Measurements from ENCODE around the gene ALG5. TPM values are rescaled to one million over a fixed set of nuclear protein-coding genes. Genes with fewer than 3 reads are reported as not detected.

The ALG5 gene
- total RNA-seq, 2 experiments from 2014 or later = 46.4 to 46.9 TPM

DNA sequence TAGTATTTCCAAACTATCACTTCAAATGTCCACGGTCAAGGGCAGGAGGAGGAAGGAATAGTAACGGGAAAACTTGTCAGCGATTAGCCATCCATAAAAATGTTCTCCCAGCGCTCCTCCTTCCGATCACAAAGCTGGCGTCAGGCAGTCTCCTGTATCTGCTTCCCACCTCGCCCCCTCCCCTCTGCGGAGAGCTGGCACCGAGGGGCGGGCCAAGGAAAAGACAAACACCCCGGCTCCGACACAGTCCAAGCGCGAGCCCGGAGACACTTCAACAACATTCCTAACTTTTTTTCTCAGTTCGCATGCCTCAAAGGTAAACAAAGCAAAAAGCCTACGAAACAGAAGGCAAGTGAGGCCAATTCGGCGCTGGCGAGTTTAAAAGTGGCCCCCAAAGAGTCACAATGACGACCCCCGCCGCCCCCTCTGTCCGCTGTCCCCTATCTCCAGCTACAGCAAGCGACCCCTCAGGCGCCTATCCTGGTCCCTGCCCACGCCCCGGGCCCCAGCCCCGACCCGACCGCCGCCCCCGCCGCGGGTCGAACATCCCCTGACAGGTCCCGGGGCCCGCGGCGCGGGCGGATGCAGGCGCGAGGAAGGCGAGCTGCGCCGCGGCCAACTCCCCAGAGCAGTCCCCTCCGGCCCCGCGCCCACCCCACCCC lies 79.8 kb downstream of the ALG5 start:
- ChIA-PET CTCF (no interaction called here), POLR2A (no interaction called here)

DNA sequence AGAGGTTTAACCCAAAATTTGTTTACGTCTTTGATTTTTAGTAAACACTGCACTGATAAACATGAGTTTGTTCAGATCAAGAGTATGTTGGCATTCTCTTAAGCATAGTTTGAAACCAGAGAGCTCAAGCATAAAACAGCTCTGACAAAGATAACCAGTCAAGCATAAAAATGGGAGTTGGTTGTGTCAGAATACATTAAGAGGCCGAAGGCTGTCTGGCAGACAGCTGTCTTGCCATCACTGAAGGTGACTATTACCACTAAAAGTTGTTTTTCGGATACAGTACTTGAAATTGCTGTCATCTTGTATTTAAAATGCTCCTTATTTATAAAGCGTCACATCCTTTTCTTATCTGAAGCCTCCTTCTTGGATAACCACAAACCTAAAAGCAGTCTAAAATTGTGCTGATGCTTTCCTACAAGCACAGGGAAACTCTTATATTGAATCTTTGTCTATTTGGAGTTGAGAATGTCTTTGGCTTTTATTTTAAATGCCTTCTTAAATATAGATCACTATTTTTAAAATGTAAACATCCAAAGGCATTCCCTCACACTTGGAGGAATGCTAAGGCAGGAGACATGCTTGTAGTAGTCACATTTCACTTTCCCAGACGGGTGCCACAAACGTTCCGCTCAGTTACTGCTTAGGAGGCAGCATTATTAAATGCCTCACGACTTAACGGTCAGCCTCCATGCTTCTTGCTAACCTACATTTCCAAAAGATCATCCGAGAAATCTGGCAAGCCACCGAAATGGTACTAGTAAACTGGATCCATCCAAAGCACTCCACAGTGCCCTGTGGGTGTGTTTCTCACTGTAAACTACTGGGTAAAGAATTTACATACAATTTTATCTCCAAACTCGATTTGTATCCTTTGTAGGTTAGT lies 80.7 kb downstream of the ALG5 start:
- POLR2A ChIA-PET = no interaction called here
- CTCF ChIA-PET = no interaction called here

DNA sequence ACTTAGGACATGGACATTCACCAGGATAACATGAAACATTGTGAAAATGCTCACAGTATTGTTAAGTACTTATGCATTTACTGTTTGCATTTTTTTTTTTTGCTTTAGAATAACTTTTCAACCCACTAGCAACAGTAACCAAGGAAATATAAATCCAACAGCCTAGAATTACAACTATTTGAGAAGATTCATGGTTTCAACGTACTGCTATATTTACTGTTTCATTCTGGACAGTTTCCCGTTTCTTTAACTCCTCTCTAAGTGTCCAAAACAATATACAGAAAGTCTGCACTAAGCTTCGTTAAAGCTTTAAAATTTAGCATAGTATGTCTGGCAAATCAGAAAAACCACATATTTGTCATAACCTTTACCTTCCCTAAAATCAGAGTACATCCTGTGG lies 81.8 kb downstream of the ALG5 start:
- POLR2A ChIA-PET = no interaction called here
- CTCF ChIA-PET = no interaction called here

DNA sequence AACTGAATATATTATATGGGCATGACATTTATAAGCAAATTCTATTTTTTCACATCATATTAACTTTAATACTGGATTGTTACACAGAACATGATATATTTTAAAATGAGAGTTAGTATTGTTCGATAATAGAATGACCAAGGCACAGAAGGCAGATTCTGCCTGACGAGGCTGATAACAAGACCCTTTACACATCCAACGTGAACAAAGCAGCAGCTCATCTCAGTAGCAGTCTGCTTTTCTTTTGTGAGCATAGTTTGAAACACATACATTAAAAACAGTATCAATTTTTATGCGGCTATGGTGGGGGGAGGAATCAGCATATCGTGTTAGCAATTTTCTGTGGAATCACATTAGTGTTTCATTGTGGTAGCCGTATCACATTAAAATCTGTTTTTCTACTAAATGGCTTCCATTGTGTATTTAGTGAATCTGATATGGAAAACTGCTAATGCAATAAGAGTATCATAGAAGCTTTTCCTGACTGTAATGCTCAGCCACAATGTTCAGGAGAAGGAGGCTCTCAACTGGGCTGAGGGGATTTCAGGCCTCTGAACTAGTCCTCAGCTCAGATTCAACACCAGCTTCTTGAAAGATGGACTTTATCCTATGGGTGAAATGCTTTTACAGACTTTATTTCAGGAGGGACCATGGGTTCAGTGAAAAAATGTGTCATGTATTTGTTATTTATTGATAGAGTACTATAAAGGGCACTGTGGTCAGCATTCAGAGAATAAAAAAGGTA lies 83.1 kb downstream of the ALG5 start:
- CTCF ChIA-PET = interaction anchor here (0.6 kb wide), 1 partner anchor 34 kb away, joined by 9 read pairs; no protein-coding TSS in a partner anchor
- POLR2A ChIA-PET = interaction anchor here (0.6 kb wide), 2 partner anchors 9 to 12 kb away, joined by 3 to 12 read pairs; no protein-coding TSS in a partner anchor

DNA sequence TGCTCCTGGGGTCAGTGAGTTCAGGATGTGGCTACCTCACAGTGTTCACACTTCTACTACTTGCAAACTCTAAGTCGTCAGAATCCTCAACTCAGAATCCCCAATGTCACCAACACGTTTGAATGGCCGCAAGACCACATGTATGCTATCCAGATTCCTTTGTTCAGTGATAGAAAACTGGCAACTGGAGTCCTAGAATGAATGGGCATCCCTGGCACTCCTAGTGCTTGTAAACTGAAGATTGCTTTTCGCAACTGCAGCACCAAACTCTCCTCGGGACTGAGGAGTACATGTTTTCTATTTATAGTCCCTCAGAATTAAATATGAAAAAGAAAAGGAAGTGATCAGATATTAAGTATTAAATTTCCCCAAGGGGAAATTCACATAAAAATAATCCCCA lies 84.0 kb downstream of the ALG5 start:
- POLR2A ChIA-PET = no interaction called here
- CTCF ChIA-PET = no interaction called here

DNA sequence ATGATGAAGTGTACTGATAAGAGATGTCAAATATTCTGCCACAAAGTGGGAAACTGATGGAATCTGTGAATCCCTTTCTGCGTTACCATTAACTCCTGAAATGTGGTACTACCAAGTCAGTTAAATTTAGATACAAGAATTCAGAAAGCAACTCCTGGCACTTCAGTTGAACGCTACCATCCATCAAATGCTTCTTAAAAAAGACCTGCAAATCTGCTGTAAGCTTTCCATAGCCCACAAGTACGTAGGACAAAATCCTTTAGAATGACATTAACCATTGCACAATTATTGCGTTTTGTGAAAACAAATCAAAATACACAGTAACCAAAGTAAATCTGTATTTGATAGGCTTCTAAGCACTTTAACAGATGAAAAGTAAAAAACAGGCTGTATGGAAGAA lies 84.5 kb downstream of the ALG5 start:
- ChIA-PET POLR2A (no interaction called here), CTCF (no interaction called here)

DNA sequence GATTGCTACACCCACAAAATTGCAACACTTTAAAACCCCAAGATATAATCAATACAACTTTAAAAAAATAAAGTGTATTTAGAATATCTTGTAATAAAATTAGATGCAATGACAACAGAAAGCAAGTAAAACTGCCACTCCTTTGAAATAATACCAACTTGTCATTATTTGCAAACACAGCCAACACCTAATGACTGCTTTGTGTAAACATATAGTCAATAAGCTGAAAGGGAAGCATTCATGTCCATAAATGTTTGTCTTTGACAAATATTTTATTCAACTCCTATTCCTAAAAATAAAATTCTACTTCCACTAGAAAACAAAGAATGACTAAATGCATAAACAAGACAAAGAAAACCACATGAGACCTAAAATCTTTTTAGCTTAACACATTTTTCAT lies 85.7 kb downstream of the ALG5 start:
- ChIA-PET CTCF (no interaction called here), POLR2A (no interaction called here)

DNA sequence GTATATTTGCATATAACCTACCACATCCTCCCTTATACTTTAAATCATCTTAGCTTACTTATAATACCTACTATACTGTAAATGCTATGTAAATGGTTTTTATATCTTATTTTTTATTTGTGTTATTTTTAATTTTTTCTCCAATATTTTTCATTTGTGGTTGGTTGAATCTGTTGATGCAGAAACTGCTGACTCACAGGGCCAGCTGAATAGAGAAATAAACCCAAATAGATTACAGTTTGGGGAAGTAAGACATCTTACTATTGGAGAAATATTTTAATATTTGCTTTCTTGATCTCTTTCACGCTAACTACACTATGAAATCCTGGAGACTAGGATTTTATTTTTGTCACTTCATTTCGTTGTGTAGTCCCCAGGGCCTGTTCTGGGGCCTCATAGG lies 86.2 kb downstream of the ALG5 start:
- ChIA-PET POLR2A (no interaction called here), CTCF (no interaction called here)

DNA sequence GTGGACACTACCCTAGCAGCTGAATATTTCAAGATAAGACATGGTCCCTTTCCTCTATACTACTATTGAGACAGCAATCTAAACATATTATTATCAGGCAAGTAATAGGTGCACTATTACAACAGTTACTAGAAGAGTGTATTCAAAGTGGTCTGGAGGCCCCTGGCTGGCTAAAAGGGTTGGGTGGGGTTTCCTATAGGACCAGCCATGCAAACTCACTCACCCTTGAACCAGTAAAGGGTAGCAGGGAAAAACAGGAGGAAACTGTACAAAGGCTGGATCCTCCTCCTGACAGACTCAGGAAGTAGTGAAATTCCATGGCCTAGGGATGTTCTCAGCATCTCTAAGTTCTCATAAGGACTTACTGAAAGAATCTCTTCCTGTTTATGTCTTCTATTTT lies 86.8 kb downstream of the ALG5 start:
- ChIA-PET POLR2A (no interaction called here), CTCF (no interaction called here)

DNA sequence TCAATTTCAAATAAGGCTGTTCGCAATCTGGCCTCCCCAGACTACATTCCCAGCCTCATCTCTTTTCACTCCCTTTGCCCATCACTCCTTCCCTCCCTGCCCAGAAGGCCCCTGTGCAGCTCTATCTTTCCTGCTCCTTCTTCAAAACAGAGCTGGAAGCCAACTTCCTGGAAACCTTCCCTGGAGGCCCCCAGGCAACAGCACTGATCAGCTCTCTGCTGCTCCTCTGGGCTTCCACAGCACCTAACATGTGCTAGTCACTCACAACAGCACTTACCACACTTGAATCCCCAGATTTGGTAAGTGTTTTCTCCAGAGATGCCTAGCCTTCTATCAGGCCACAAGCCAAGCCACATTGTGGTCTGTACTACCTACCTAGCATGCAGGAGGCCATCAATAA lies 88.6 kb downstream of the ALG5 start:
- ChIA-PET POLR2A (no interaction called here), CTCF (no interaction called here)

DNA sequence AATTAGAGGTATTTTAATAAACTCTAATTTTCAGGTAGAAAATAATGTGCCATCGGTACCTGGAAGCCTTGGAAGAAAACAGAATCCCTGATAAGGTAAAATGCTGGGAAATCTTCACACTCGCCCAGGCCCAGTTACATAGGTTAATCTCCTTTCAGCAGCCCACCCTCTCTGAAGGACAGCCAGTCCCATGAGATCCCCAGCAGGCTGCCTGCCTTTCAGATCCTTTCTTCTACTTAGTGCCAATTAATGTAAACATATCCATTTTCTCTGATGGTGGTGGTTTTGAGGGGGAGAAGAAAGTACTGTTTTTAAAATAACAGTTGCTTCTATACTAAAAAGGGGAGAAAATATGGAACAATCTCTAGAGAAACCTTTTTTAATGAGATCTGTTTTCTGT lies 91.3 kb downstream of the ALG5 start:
- ChIA-PET POLR2A (no interaction called here), CTCF (no interaction called here)

DNA sequence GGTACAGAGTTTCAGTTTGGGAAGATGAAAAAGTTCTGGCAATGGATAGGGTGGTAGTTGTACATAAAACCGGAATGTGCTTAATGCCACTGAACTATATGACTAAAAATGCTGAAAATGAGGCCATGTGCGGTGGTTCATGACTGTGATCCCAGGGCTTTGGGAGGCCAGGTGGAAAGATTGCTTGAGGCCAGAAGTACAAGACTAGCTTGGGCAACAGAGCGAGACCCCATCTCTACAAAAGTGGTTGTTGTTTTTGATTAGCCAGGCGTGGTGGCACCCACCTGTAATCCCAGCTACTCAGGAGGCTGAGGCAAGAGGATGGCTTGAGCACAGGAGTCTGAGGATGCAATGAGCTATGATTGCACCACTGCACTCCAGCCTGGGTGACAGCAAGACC lies 91.9 kb downstream of the ALG5 start:
- ChIA-PET POLR2A (no interaction called here), CTCF (no interaction called here)

DNA sequence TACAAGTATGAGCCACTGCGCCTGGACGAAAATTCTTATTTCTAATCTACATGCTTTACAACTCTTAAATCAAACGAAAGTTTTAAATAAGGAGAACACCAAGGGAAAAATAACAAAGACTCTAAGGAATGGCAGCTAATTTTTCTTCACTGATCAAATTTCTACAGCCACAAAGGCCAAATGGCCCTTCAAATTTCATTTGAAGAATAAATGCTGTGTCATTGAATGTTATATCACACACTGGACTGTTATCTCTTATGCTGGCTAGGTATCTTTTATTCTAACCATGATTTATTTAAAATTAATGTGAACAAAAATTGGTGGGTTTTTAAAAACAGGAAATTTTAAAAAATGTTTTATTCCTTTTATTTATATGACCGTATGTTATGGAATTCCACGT lies 93.2 kb downstream of the ALG5 start:
- POLR2A ChIA-PET = no interaction called here
- CTCF ChIA-PET = no interaction called here

DNA sequence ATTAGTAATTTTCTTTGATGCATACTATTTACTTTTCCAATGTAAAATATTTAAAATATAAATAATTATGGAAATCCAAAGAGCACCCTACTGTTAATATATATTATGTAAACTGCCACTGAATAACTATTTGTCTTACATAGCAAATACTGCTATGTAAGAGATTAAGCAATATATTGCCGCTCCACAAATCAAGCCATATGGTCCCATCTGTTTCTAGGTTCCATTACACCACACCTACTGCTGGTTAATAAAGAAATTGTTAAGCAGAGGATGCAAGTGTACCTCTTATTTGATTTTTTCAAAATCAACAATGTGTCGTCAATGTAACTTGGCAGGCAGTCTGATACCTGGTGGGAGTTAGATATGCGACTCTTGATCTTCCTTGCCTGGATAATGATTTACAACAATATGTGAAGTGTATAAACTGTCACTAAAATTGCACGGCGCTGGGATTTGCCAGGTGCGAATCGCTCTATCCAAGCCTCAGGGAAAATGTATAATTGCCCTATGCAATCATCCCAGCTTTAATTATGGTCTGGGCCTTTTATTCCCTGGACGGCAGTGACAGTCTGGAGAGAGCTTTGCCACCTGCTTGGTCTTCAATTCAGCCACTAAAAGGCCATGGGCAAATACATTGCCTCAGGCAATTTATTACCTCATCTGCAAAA lies 95.1 kb downstream of the ALG5 start:
- ChIA-PET POLR2A (no interaction called here), CTCF (no interaction called here)

Other genes with a start within 250 kb of the ALG5 start
- gene RFXAP, start 180.1 kb downstream of the ALG5 start, total RNA-seq = 10 to 100 TPM; 10.1 to 10.5 TPM
- not detected for gene SMAD9, start 79.1 kb downstream of the ALG5 start, total RNA-seq
- 100 to 1,000 TPM; 167 to 169 TPM for gene EXOSC8, start 1.4 kb upstream of the ALG5 start, total RNA-seq
- gene SUPT20H, start 60.3 kb upstream of the ALG5 start, total RNA-seq = 10 to 100 TPM; 49.1 to 49.8 TPM
- not detected for gene CSNK1A1L, start 106.3 kb upstream of the ALG5 start, total RNA-seq

Data from activated CD8-positive, alpha-beta memory T cell treated with anti-CD3 and anti-CD28 coated beads for 36 hours (primary cell).